KG1 (cell line): ENCODE results near the gene MCM6.

ENCODE experiments used
- DNase-seq: peaks from one replicate; lab custom pipeline; 2025; lab: John Stamatoyannopoulos, UW

Gene MCM6

GRCh38 chr2:135863233-135863632, 13.0 kb downstream of the MCM6 start:
- no peak for DNase-seq

GRCh38 chr2:135862718-135863117, 13.5 kb downstream of the MCM6 start:
- DNase-seq = no peak

- DNase-seq = no peak
These were observed 22.8 kb downstream of the MCM6 start for GRCh38 chr2:135853401-135853800.

- DNase-seq = no peak
These were observed 24.4 kb downstream of the MCM6 start for GRCh38 chr2:135851858-135852257.

- no peak for DNase-seq
These were observed 25.2 kb downstream of the MCM6 start for GRCh38 chr2:135850892-135851668.

GRCh38 chr2:135849087-135849486, 27.2 kb downstream of the MCM6 start:
- no peak for DNase-seq

GRCh38 chr2:135845997-135846396, 30.2 kb downstream of the MCM6 start:
- DNase-seq = no peak

GRCh38 chr2:135845257-135845656, 31.0 kb downstream of the MCM6 start:
- no peak for DNase-seq

GRCh38 chr2:135844301-135844895, 31.8 kb downstream of the MCM6 start:
- DNase-seq = no peak

- DNase-seq = no peak
These were observed 32.6 kb downstream of the MCM6 start for GRCh38 chr2:135843671-135844070.

GRCh38 chr2:135840601-135841000, 35.6 kb downstream of the MCM6 start:
- DNase-seq = no peak

- DNase-seq = no peak
These were observed 36.5 kb downstream of the MCM6 start for GRCh38 chr2:135839713-135840112.

GRCh38 chr2:135838502-135838901, 37.7 kb downstream of the MCM6 start:
- DNase-seq = no peak

- no peak for DNase-seq
These were observed 39.5 kb downstream of the MCM6 start, which contains the start of gene LCT for GRCh38 chr2:135836596-135837270. Gene LCT, minus strand, starts transcription at chr2:135837184. Its CDS starts 15 bp downstream, at chr2:135837169.

GRCh38 chr2:135832891-135833290, 43.4 kb downstream of the MCM6 start:
- DNase-seq = no peak

- no peak for DNase-seq
These were observed 44.9 kb downstream of the MCM6 start for GRCh38 chr2:135831180-135831812.

GRCh38 chr2:135829378-135830135, 46.7 kb downstream of the MCM6 start:
- DNase-seq = no peak

GRCh38 chr2:135826544-135826943, 49.7 kb downstream of the MCM6 start:
- no peak for DNase-seq

- DNase-seq = no peak
These were observed 50.6 kb downstream of the MCM6 start for GRCh38 chr2:135825550-135826176.

- DNase-seq = no peak
These were observed 51.1 kb downstream of the MCM6 start for GRCh38 chr2:135825131-135825530.

- no peak for DNase-seq
These were observed 53.4 kb downstream of the MCM6 start for GRCh38 chr2:135822855-135823254.
